ENCODE measurements around the gene DCUN1D4.

Gene DCUN1D4

DNA sequence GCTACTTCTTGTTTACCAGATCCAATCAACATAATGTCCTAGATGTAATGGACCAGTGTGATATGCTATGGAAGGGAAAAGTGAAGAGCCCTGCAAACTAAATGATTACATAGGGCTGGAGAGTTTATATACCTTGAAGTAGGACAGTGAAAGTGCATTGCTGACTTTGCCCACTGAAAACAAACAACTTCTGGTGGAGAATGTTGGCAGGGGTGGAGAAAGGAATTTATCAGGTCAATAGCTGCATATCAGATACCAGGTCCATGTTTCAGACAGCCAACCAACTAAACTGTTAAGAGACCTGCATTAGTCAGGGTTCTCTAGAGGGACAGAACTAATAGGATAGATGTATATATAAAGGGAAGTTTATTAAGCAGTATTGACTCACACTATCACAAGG, 82.4 kb downstream of the DCUN1D4 start:
- Histone ChIP-seq H3K9ac (ENCODE audit: low read length) (no peak overlapping the region), H3K4me2 (ENCODE audit: low read depth, low read length, poor library complexity, severe bottlenecking) (no peak overlapping the region), H3K27me3 (ENCODE audit: low read length) (no peaks in the 10 kb centered on the region), H3K36me3 (ENCODE audit: low read length) (no peaks in the 10 kb centered on the region), H3F3A (ENCODE audit: insufficient read depth) (no peaks in the 10 kb centered on the region), H3K9me3 (ENCODE audit: insufficient read depth, low read length) (no peaks in the 10 kb centered on the region), H4K20me1 (ENCODE audit: low read depth, low read length) (no peaks in the 10 kb centered on the region), H3K27ac (ENCODE audit: low read depth, low read length) (no peak overlapping the region), H2AFZ (ENCODE audit: low read depth, low read length, severe bottlenecking) (no peak overlapping the region), H3K79me2 (ENCODE audit: insufficient read depth, low read length) (no peaks in the 10 kb centered on the region), H3K4me3 (ENCODE audit: insufficient read depth, low read length, poor library complexity, severe bottlenecking) (no peak overlapping the region), H3K9me2 (replicated peaks; ENCODE audit: insufficient read depth, low read length) (no peaks in the 10 kb centered on the region)
- TF ChIP-seq, protein P1, sequence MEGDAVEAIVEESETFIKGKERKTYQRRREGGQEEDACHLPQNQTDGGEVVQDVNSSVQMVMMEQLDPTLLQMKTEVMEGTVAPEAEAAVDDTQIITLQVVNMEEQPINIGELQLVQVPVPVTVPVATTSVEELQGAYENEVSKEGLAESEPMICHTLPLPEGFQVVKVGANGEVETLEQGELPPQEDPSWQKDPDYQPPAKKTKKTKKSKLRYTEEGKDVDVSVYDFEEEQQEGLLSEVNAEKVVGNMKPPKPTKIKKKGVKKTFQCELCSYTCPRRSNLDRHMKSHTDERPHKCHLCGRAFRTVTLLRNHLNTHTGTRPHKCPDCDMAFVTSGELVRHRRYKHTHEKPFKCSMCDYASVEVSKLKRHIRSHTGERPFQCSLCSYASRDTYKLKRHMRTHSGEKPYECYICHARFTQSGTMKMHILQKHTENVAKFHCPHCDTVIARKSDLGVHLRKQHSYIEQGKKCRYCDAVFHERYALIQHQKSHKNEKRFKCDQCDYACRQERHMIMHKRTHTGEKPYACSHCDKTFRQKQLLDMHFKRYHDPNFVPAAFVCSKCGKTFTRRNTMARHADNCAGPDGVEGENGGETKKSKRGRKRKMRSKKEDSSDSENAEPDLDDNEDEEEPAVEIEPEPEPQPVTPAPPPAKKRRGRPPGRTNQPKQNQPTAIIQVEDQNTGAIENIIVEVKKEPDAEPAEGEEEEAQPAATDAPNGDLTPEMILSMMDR (IDR thresholded peaks at IDR 0.05; ENCODE audit: insufficient read depth, low read length, poor library complexity, severe bottlenecking), result no peak
- TF ChIP-seq EZH2phosphoT487 (conservative IDR thresholded peaks at IDR 0.05; ENCODE audit: low read length), result no peak

DNA sequence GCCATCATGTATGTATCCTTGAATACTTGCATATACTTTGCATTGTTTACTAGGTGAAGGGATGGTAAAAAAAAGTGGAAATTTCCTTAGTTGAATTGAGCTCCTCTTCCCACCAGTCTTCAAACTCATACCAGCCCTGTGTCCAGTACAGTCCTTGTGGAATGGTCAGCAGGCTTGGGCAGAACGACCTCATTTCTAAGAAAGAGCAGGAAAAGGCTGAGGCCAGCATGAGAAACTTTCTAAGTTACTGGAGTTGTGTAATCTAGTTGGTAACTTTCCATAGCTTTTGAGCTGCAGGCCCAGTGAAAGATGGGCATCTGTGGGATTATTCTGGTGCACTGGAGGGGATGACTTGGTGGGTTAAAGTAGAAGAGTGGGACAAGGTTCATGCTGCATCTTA, 87.6 kb downstream of the DCUN1D4 start:
- TF ChIP-seq, protein P1 (IDR thresholded peaks at IDR 0.05; ENCODE audit: insufficient read depth, low read length, poor library complexity, severe bottlenecking), result no peak
- TF ChIP-seq EZH2phosphoT487 (conservative IDR thresholded peaks at IDR 0.05; ENCODE audit: low read length), result no peak
- no peaks in the 10 kb centered on the region for H3K36me3 ChIP-seq (ENCODE audit: low read length)
- no peaks in the 10 kb centered on the region for H3K9me2 ChIP-seq (replicated peaks; ENCODE audit: insufficient read depth, low read length)
- H3K27me3 ChIP-seq (ENCODE audit: low read length), result no peaks in the 10 kb centered on the region
- no peak overlapping the region for H2AFZ ChIP-seq (ENCODE audit: low read depth, low read length, severe bottlenecking)
- H3K79me2 ChIP-seq (ENCODE audit: insufficient read depth, low read length), result no peaks in the 10 kb centered on the region
- no peaks in the 10 kb centered on the region for H4K20me1 ChIP-seq (ENCODE audit: low read depth, low read length)
- no peaks in the 10 kb centered on the region for H3K9me3 ChIP-seq (ENCODE audit: insufficient read depth, low read length)
- no peak overlapping the region for H3K4me2 ChIP-seq (ENCODE audit: low read depth, low read length, poor library complexity, severe bottlenecking)
- no peaks in the 10 kb centered on the region for H3F3A ChIP-seq (ENCODE audit: insufficient read depth)
- H3K27ac ChIP-seq (ENCODE audit: low read depth, low read length), result no peak overlapping the region
- no peak overlapping the region for H3K4me3 ChIP-seq (ENCODE audit: insufficient read depth, low read length, poor library complexity, severe bottlenecking)
- H3K9ac ChIP-seq (ENCODE audit: low read length), result no peak overlapping the region

DNA sequence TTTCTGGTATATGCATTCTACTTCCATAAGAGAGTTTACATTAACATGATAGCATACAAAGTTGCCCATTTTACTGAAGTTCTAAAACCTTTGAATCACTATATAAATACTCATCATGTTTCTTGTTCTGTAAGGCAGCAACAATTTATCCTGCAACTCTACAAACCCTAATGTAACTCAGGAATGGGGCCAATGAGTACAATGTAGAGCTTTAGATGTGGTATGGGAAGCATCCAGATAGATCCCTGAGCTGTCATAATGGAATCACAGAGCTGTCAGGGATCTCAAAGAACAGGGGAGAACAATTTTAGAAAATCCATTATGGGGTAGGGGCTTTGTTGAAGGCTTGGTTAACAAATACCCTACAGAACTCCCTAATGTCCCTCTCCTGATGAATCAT, 88.5 kb downstream of the DCUN1D4 start:
- TF ChIP-seq, protein P1 (IDR thresholded peaks at IDR 0.05; ENCODE audit: insufficient read depth, low read length, poor library complexity, severe bottlenecking), result no peak
- no peak for TF ChIP-seq EZH2phosphoT487 (conservative IDR thresholded peaks at IDR 0.05; ENCODE audit: low read length)
- Histone ChIP-seq H3K4me3 (ENCODE audit: insufficient read depth, low read length, poor library complexity, severe bottlenecking) (no peak overlapping the region), H3K9me3 (ENCODE audit: insufficient read depth, low read length) (no peaks in the 10 kb centered on the region), H3K9ac (ENCODE audit: low read length) (no peak overlapping the region), H3K36me3 (ENCODE audit: low read length) (no peaks in the 10 kb centered on the region), H3K79me2 (ENCODE audit: insufficient read depth, low read length) (no peaks in the 10 kb centered on the region), H3K27ac (ENCODE audit: low read depth, low read length) (no peak overlapping the region), H3K9me2 (replicated peaks; ENCODE audit: insufficient read depth, low read length) (no peaks in the 10 kb centered on the region), H2AFZ (ENCODE audit: low read depth, low read length, severe bottlenecking) (no peak overlapping the region), H3F3A (ENCODE audit: insufficient read depth) (no peaks in the 10 kb centered on the region), H4K20me1 (ENCODE audit: low read depth, low read length) (no peaks in the 10 kb centered on the region), H3K27me3 (ENCODE audit: low read length) (no peaks in the 10 kb centered on the region), H3K4me2 (ENCODE audit: low read depth, low read length, poor library complexity, severe bottlenecking) (no peak overlapping the region)

Data from SU-DHL-6 (cell line).